ENCODE measurements around the gene SNED1.

DNA sequence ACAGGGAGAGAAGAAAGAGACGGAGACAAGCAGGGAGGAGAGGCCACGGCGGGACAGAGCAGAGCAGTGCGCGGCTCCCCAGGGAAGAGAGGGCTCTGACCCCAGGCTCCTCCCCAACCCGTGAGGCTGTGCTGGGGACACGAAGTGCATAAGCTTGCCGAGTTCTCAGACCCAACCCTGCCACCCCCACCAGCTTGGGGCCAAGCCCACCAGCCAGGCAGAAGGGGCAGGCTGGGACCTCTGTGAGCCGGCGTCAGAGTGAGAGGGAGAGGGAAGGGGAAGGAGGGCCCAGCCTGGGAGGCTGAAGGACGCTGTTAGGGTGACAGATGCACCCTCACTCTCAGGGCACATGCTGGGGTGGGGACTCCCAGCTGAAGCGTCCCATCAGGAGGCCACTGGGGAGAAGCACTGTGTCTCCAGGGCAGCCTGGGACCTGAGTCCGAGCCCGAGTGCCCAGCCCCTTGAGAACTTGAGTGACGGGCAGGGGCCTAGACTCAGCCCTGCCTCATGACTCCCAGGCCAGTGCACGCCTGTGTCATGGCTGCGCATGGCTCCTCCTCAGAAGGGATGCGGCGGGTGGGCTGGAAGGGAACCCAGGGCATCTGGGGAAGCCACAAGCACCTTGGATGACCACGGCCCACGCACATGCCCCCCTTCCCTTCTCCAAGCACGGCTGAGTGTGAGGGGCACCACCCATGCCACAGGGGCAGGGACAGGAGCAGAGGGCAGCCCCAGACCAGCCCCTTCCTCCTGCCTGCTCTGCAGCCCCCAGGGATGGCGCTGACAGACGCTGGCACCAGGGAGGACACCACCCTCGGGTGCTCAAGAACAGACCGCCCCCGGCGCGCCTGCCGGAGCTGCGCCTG lies 72.6 kb downstream of the SNED1 start:
- TF ChIP-seq, protein P1, sequence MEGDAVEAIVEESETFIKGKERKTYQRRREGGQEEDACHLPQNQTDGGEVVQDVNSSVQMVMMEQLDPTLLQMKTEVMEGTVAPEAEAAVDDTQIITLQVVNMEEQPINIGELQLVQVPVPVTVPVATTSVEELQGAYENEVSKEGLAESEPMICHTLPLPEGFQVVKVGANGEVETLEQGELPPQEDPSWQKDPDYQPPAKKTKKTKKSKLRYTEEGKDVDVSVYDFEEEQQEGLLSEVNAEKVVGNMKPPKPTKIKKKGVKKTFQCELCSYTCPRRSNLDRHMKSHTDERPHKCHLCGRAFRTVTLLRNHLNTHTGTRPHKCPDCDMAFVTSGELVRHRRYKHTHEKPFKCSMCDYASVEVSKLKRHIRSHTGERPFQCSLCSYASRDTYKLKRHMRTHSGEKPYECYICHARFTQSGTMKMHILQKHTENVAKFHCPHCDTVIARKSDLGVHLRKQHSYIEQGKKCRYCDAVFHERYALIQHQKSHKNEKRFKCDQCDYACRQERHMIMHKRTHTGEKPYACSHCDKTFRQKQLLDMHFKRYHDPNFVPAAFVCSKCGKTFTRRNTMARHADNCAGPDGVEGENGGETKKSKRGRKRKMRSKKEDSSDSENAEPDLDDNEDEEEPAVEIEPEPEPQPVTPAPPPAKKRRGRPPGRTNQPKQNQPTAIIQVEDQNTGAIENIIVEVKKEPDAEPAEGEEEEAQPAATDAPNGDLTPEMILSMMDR (IDR thresholded peaks at IDR 0.05): no peak
- TF ChIP-seq EZH2 (IDR thresholded peaks at IDR 0.05): no peak
